Nucleus accumbens (tissue), 56 donors: Measurements from ENCODE around the gene NSD2.
"Not testable (repeated sequence)": the region's sequence is repeated elsewhere in the genome, so short reads cannot be mapped to it uniquely, and the experiment has no call there.

ENCODE experiments used
- DNase-seq, 56 donors: peaks; one replicate each; lab custom pipeline; 2025; lab: John Stamatoyannopoulos, UW

The NSD2 gene

DNA sequence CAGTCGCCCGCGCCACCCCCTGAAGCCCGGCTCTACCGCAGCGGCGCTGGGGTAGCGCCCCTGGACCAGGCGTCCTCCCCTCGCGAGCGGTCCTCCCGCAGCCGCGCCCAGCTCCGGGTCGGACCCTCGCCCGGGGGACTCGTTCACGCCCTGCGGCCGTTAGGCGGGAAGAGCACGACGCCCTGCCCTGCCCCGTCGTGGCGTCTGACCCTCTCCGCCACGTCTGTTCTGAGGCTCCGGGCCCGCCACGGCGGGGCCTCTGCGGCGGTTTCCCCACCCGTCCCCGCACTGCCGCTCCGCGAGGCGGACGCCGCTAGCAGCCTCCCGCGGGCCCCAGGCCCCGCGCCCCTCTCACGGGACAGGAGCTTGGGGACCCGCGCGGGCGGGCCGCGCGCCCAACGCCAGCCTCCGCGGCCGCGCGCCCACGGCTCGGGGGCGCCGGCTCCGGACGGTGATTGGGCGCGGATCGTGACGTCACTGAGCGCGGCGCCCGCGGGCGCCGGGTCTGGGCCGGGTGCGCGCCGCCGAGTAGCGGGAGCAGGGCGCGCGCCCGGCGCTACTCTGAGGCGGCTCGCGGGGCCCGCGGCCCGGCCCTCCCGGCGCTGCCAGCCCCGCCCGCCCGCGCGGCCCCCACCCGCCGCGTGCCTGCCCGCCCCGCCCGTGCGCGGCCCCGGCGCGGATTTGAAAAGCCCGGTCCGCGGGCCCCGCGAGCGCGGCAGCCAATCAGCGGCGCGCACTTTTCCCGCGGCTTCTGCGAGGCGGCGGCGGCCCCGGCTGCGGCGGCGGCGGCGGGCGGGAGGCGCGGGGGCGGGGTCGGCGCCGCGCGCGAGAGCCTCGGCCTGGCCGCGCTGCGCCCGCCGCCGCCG, at the start of gene NSD2:
Gene NSD2 (plus strand): TSS at position 816 of the 866 bp plus-strand sequence. CDS start 29,262 bp downstream, outside the sequence.
- peak in 54 of 56 donors; percentile 40 to 96 (median 78) for DNase-seq

DNA sequence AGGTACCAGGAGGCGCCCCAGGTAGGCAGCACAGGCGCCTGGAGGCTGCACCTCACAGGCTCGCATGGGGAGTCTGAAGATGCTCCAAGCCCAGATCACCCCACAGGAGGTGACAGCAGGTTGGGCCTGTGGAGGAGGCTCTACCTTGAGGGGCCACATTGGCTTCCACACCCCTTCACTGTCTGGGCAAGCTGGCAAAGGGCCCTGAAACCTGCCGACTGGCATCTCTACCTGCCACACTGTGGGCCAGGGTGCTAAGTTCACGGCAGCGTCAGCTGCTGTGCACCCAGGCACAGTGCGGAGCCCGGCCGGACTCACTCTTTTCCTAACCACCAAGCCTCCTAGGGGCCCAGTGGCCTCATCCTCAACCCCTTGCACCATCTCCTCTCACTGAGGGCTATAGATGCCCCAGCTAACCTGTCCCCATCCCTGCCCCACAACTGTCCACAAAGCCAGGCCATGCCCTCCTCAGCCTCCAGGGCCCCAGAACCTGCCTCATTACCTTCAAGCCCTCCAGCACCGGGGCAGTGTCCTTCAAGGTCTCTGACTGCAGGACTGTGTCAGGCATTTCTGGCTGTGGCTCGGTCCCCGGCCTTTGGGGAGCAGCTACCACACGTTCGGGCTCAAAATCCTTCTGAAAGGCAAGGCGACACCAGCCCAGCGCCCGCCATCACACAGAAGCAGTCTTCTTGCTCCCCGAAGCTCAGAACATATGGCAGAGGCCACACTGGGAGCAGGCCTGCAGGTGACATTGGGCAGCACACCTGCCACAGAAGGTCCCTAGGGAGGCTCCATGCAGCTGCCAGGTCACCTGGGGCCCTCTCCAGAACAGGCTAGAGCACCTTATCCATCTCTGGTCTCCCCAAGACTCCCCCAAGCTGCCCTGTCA, 49.3 kb upstream of the NSD2 start:
- no peak for DNase-seq

DNA sequence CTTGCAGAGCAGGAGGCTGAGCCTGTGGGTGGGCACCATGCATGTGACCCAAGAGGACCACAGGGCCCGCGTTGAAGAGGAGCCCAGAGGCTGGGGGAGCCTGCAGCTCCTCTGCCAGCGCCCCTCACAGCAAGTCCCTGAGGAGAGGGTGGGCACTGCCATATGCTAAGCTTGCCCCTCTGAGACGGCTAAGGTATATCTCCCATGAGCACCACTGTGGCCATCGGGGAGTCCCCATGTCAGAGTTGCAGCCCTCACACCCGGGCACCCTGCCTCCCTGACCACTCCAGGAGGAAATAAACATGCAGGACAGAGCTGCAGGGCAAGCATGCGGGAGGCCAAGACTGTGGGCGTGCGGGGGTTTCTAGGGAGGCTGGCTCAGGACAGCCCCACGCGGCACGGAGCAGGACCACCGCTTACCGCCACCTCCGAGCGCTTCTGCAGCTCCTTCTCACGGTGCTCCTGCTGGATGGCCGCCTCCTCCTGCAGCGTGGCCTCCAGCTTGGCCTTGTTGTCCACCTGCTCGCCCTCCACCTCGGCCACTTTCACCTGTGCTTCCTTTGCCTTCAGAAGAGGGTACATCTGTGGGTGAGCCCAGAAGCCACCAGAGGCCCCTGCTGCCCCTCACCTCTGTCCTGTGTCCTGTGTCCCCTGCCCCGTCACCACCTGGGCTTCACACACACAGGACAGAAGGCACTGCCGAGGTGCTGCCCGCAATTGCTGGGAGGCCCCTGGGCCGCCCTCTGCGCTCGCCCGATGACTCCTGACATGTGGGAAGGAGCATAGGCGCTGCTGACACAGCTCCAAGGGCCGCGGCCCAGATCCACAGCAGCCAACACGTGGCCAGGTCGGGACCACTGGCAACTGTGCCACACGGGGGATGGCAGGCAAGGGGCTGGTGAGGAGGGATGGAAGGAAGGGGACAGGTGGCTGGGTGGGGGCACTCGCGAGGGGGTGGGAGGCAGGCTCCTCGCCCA, 48.3 kb upstream of the NSD2 start:
- DNase-seq, result no peak

DNA sequence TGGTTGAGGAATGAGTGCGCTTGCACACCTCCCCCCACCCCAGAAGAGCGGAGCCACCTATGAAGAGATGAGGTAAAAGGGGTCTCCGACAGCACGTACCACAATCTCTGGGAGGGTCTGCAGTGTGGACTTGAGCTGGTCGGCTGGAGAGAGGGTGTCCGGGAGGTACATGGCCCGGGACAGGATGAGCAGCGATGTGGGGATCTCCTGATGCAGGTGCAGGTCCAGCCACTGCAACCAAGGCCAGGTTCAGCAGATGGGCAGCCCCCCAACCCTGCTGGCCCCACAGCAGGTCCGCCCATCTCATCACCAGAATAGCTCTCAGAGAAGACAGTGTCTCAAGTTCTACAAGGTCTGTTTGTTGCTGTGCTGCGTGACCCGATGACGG, 47.7 kb upstream of the NSD2 start:
- DNase-seq, result no peak

DNA sequence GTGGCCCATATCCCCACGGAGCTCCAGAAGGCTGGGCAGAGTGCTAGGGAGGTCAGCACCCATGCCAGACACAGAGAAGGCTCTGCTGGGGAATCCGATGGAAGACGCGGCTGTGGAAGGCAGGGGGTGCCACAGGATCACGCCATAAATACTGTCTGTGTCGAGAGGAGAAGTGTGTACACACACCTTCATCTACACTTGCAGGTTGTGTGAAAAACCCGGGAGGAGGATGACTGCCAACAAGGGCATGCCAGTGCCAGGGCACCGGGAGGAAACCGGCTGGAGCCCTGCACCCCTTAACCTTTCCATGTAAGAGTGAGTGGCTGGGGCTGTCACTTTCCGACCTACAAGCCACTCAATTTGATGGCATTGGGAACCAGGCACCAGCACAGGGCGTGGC, 46.4 kb upstream of the NSD2 start:
- DNase-seq, result no peak

DNA sequence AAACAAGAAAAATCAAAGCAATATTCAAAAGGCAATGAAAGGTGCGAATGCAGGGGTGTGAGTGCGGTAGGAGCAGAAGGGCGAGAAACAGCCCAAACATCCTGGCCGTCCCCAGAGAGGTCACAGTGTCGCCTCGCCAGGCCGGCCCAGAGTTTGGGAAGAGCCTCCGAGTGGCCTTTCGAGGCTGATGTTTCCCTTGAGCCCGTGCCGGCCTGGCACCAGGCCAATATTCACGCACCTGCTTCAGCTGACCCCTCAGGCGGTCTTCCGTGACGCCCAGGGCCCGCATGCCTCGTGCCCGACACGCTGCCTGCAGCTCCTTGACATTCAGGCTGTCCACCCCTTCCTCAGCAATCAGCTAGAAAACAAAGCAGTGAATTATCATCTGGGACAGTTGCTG, 45.9 kb upstream of the NSD2 start:
- no peak for DNase-seq

DNA sequence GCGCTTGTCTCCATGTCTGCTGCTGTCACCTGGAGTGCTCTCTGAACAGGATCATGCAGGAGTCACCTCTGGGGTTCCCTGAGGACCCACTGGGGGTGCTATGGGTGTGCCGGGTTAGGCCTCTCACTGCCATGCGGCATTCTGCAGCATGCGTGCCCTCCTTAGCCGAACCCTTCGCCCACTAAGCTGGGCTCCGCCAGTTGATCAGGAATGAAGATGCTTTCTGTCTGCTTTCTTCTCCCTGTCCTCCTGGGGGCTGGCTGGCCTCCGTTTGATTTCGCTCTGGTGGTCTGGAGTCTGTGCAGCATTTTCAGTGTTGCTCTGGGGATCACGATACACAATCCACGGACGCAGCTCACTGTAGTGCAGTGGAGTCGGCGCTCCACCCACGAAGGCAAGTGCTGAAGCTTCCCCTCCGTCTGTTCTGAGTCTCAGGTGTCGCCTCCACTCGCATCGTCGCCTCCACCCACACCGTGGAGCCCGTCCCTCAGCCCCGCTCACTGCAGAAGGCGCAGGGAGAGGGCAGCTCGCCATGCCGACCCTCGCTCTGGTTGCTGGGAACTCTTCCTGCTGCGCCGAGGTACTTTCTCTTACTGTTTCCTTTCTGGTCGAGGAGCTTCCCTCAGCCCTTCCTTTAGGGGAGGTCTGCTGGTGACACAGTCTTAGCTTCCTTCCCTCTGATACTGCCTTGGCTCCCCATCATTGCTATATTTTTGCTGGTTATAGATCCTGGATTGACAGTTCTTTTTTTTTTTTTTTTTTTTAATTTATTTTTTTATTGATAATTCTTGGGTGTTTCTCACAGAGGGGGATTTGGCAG, 44.5 kb upstream of the NSD2 start:
- DNase-seq, result peak in 4 of 56 donors; percentile 15 to 55 (median 38)

DNA sequence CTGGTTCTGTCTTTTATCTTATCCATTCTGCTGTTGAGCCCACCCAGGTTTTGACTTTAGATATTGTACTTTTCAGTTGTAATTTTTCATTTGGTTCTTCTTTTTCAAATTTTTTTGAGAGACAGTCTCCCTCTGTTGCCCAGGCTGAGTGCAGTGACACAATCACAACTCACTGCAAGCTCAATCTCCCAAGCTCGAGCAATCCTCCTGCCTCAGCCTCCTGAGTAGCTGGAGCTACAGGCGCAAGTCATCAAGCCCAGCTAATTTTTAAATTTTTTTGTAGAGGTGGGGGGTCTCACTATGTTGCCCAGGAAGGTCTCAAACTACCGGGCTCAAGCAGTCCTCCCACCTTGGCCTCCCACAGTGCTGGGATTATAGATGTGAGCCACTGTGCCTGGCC, 41.0 kb upstream of the NSD2 start:
- DNase-seq, result no peak

DNA sequence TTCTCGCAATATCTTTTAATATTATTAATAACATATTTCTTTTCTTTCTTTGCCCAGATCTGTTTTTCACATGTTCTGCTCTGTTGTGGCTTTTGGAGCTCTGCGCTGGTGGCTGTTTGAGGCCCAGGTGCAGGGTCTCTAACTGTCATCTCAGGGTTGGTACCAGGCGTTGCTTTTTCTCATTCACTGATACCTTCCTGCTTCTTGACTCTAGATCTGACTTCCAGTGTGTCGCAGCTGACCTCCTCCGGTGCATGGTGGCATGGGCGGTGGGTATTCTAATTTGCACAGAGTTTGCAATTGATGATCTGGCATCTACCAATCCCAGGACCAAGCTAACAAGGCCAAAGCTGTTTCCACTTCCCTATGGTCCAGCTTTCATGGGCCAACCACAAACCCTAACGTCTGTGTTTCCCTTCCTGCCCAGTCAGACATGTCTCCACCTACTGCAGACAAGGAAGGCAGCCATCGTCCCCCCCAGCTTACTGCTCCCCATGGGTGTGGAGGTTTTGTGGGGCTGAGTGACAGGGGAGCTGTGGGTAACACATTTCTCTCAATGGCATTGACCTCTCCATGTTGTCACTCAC, 40.5 kb upstream of the NSD2 start:
- DNase-seq, result no peak

DNA sequence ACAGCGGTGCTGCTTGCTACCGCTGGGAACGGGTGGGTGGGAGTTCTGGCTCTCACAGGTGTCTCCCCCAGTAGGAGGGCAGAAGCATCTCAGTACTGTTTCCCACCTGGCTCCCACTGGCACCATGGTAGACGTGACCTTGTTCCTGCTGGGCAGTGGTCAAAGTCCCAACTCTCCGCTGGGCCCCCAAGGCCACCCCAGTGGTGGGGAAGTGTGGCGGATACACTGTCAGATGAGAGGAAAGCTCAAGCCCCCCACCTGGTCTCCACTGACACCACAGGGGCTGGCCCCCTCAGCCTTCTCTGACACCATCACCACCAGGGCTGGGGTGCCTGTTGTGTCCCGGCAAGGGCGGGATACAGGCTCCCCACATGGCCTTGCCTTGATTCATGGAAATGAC, 39.9 kb upstream of the NSD2 start:
- no peak for DNase-seq

DNA sequence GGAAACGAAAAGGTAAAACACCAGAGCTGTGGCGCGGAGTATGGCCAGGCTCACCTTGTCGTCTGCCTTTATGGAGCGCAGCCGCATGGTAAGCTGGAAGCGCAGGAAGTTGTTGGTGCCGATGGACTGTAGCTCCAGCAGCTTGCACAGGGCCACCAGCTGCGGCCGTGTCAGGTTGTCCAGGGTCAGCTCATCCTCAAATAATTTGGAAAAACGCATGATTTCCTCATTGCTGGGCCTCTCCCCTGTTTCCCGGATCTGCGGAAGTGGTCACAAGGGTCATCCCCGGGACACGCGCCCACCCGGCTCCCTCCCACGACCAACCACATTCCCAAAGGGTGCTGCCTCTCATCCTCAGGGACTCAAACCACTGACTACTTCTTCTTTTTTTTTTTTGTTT, 38.5 kb upstream of the NSD2 start:
- no peak for DNase-seq

DNA sequence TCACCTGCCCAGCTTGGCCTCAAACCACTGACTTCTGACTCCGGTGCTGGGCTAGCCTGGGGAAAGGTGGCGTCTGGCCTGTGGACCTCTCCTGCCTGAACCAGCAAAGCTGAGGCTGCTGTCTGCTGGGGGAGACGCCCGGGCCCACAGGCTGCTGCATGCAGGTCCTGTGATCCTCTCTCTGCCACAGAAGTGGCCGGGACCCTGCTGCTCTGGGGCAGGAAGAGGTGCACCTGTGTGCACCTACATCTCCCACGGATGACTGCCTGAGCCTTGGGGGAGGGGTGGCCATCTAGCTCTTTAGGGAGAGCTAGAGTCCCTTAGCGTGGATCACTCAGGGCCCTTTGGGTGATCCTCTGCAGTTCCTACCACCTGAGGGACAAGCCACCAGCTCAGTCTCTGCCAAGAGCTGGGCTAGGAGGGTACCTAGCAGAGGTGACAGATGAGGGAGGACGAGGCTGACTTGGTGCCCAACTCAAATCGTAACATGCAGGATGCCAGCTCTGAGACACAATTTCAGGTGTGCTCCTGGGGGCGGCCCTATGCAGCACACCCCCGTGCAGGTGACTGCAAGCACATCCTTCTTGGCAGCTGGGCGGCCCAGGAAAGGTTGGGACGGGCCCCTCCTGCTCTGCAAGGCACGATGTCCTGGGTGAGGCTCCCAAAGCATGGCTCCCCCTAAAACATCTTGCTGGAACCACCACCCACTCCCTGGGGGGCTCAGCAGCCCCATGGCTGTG, 37.7 kb upstream of the NSD2 start:
- DNase-seq, result no peak

DNA sequence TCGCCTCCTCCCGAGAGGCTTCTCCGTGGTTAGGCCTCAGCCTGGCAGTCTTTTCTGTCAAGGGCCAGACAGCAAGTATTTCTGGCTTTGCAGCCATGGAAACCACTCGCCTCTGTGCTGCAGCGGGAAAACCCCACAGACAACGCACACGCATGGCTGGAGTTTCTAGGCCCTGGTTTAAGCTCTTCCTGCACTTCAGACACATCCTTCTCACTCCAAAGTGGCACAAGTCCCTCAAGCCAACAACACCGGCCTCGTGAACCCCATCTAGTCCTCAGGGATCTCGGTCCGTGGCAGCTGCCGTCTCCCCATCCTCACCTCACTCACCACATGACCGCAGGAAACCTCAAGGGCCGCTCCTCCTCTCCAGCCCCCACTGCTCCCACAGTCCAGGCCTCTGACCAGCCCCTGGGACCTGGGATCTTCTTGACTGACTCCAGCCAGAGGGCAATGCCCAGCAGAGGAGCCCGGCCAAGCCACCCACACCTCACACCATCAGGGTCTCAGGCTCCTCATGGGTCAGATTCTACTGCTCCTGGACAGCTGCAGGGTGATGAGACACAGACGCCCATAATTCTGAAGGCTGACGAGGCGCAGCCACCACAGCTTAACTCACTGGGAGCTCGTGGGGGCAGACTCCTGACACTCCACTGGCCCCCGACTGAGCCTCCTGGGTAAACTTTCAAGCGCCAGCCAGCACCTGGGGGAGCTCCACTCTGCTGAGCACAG, 37.0 kb upstream of the NSD2 start:
- no peak for DNase-seq

DNA sequence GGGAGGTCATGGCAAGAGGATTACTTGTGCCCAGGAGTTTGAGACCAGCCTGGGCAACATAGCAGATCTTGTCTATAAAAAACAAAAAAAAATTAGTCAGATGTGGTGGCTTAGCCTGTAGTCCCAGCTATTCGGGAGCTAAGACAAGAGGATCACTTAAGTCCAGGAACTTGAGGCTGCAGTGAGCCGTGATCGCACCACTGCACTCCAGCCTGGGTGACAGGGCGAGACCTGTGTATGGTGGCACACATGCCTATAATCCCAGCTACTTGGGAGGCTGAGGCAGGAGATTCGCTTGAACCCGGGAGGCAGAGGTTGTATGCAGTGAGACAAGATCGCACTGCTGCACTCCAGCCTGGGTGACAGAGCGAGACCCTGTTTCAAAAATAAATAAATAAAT, 35.4 kb upstream of the NSD2 start:
- DNase-seq, result not testable (repeated sequence)

DNA sequence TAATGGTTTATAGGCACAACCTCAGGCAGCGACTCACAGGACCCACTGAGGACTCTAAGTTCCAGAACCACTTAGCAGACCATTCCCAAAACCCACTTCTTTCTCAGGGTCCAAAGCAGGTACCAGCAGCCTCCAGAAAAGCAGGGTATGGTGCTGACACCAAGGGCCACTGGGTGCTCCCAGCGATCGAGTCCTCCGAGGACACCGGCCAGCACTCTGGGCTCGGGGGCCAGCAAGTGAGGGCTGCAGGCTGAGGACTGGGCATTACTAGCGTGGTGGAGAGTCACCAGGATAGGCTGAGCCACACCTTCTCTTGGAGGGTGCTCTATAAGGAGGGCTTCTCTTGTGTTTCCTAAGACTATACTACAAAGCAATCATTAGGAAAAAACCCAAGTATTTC, 34.5 kb upstream of the NSD2 start:
- no peak for DNase-seq

DNA sequence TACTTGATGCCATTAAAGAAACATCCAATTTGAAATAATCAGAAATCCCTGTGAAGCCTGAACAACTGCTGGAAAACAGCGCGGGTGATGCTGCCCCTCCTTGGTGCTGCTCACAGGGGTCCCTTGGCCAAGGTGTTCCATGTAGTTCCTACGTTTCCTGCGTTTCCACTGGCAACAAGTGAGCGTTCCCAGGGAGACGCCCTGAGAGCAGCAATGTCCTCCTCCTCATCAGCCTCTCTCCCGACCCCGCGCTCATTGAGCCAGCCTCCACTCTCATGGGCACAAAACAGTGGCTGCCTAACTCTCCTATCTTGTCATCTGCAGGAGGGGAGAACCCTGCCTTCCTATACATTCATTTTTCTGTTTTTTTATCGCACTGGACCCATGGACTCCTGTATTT, 34.1 kb upstream of the NSD2 start:
- peak in 31 of 56 donors; percentile 10 to 86 (median 44) for DNase-seq

DNA sequence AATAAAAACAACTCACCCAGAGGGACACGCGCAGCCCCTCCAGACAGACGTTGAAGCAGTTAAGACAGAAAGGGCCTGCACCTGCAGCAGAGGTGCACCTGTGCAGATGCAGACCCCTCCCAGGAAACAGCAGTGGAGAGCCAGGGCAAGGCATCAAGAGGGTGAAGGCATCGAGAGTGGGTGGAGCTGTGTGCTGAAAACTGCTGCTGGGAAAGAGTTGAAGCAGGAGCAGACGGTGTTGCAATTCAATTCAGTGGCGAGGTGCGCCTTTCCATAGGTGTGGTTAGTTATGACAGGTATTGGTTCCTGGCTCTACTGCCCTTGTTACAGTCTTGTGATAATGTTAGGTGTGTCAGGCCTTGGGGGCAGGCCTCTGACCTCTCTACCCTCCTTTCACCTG, 31.9 kb upstream of the NSD2 start:
- peak in 5 of 56 donors; percentile 9 to 37 (median 12) for DNase-seq
